Liver (tissue), 3 donors: Measurements from ENCODE around the gene APOD.

Experiments used
- ATF3 ChIP-seq: IDR thresholded peaks from 2 replicates; pipeline ENCODE4 v1.6.1; 2016; ENCODE audit warnings: antibody characterized with exemption
- FOXA1 ChIP-seq: IDR thresholded peaks from 2 replicates; pipeline ENCODE4 v1.6.1; 2016; ENCODE audit warnings: antibody characterized with exemption
- GABPA ChIP-seq, 2 donors: IDR thresholded peaks in 1 of 2; conservative IDR thresholded peaks in 1 of 2; 2 replicates each; pipeline ENCODE4 v1.6.1; 2016; ENCODE audit warnings: antibody characterized with exemption in 2 of 2, mild to moderate bottlenecking in 1 of 2, moderate library complexity in 1 of 2
- HNF4A ChIP-seq, 2 donors: conservative IDR thresholded peaks; 2 replicates each; pipeline ENCODE4 v1.6.1; 2016; ENCODE audit warnings: antibody characterized with exemption in 2 of 2, mild to moderate bottlenecking in 2 of 2
- JUND ChIP-seq, 2 donors: IDR thresholded peaks; 2 replicates each; pipeline ENCODE4 v1.6.1; 2016; ENCODE audit warnings: antibody characterized with exemption in 2 of 2
- MAX ChIP-seq: IDR thresholded peaks from 2 replicates; pipeline ENCODE4 v1.6.1; 2016; ENCODE audit warnings: antibody characterized with exemption
- RAD21 ChIP-seq, 2 donors: IDR thresholded peaks; 2 replicates each; pipeline ENCODE4 v1.6.1; 2016; ENCODE audit warnings: antibody characterized with exemption in 2 of 2, mild to moderate bottlenecking in 2 of 2
- RXRA ChIP-seq, 2 donors: IDR thresholded peaks; 2 replicates each; pipeline ENCODE4 v1.6.1; 2017 to 2018; ENCODE audit warnings: antibody characterized with exemption in 2 of 2, mild to moderate bottlenecking in 1 of 2
- SP1 ChIP-seq: IDR thresholded peaks from 2 replicates; pipeline ENCODE4 v1.6.1; 2018; ENCODE audit warnings: antibody characterized with exemption, mild to moderate bottlenecking
- TAF1 ChIP-seq: conservative IDR thresholded peaks from 2 replicates; pipeline ENCODE4 v1.6.1; 2016; ENCODE audit warnings: antibody characterized with exemption, mild to moderate bottlenecking
- YY1 ChIP-seq: IDR thresholded peaks from 2 replicates; pipeline ENCODE4 v1.6.1; 2016; ENCODE audit warnings: antibody characterized with exemption, mild to moderate bottlenecking
- TF ChIP-seq, protein P1 (sequence below): fragments of 150-350 bp; IDR thresholded peaks from 2 replicates; pipeline ENCODE4 v1.5.1; 2017; ENCODE audit warnings: improper control_type of control experiment, low read depth, low read length; ENCODE audit not compliant: missing input control
- TF ChIP-seq, protein P2 (sequence below): IDR thresholded peaks from 2 replicates; pipeline ENCODE4 v1.6.1; 2016; ENCODE audit warnings: antibody characterized with exemption, mild to moderate bottlenecking
- donor health status: healthy.
- donor health status: healthy.

- TF ChIP-seq, protein P1, sequence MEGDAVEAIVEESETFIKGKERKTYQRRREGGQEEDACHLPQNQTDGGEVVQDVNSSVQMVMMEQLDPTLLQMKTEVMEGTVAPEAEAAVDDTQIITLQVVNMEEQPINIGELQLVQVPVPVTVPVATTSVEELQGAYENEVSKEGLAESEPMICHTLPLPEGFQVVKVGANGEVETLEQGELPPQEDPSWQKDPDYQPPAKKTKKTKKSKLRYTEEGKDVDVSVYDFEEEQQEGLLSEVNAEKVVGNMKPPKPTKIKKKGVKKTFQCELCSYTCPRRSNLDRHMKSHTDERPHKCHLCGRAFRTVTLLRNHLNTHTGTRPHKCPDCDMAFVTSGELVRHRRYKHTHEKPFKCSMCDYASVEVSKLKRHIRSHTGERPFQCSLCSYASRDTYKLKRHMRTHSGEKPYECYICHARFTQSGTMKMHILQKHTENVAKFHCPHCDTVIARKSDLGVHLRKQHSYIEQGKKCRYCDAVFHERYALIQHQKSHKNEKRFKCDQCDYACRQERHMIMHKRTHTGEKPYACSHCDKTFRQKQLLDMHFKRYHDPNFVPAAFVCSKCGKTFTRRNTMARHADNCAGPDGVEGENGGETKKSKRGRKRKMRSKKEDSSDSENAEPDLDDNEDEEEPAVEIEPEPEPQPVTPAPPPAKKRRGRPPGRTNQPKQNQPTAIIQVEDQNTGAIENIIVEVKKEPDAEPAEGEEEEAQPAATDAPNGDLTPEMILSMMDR, result no peak
- TF ChIP-seq, protein P2, sequence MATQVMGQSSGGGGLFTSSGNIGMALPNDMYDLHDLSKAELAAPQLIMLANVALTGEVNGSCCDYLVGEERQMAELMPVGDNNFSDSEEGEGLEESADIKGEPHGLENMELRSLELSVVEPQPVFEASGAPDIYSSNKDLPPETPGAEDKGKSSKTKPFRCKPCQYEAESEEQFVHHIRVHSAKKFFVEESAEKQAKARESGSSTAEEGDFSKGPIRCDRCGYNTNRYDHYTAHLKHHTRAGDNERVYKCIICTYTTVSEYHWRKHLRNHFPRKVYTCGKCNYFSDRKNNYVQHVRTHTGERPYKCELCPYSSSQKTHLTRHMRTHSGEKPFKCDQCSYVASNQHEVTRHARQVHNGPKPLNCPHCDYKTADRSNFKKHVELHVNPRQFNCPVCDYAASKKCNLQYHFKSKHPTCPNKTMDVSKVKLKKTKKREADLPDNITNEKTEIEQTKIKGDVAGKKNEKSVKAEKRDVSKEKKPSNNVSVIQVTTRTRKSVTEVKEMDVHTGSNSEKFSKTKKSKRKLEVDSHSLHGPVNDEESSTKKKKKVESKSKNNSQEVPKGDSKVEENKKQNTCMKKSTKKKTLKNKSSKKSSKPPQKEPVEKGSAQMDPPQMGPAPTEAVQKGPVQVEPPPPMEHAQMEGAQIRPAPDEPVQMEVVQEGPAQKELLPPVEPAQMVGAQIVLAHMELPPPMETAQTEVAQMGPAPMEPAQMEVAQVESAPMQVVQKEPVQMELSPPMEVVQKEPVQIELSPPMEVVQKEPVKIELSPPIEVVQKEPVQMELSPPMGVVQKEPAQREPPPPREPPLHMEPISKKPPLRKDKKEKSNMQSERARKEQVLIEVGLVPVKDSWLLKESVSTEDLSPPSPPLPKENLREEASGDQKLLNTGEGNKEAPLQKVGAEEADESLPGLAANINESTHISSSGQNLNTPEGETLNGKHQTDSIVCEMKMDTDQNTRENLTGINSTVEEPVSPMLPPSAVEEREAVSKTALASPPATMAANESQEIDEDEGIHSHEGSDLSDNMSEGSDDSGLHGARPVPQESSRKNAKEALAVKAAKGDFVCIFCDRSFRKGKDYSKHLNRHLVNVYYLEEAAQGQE, result no peak
- TF ChIP-seq RXRA (IDR thresholded peaks at IDR 0.05), result no peak
- TF ChIP-seq YY1, result no peak
- TF ChIP-seq SP1, result no peak
- TF ChIP-seq RAD21 (IDR thresholded peaks at IDR 0.05), result no peak
- no peak for TF ChIP-seq MAX
- no peak for TF ChIP-seq TAF1
- no peak for TF ChIP-seq ATF3
- no peak for TF ChIP-seq HNF4A (conservative IDR thresholded peaks at IDR 0.05)
- no peak for TF ChIP-seq GABPA (IDR thresholded peaks at IDR 0.05 in 1 of 2, conservative IDR thresholded peaks at IDR 0.05 in 1 of 2)
- no peak for TF ChIP-seq FOXA1
- no peak for TF ChIP-seq JUND (IDR thresholded peaks at IDR 0.05)
Measured at GRCh38 chr3:195582947-195583346, 793 bp downstream of the APOD start.
